Measurements from ENCODE around the gene AK5.
"Not testable (repeated sequence)": the region's sequence is repeated elsewhere in the genome, so short reads cannot be mapped to it uniquely, and the experiment has no call there.

The AK5 gene

GRCh38 chr1:77416692-77417450 is 135.1 kb downstream of the AK5 start:
- peak in 1 of 2 donors; percentile 58 for DNase-seq (ENCODE audit: low read depth in 2 of 2)
- no peak overlapping the region for H3K4me3 ChIP-seq (replicated peaks in 1 of 2; ENCODE audit: low read depth in 2 of 2, low read length in 2 of 2)
- TF ChIP-seq CTCF (IDR thresholded peaks at IDR 0.05; ENCODE audit: low read depth, low read length), result peak; percentile 53

- H3K4me3 ChIP-seq (replicated peaks in 1 of 2; ENCODE audit: low read depth in 2 of 2, low read length in 2 of 2); DNase-seq (ENCODE audit: low read depth in 2 of 2): not testable (repeated sequence)
These were observed 136.2 kb downstream of the AK5 start for GRCh38 chr1:77418055-77418454.

GRCh38 chr1:77421504-77422233 is 139.8 kb downstream of the AK5 start:
- no peak for TF ChIP-seq CTCF (IDR thresholded peaks at IDR 0.05; ENCODE audit: low read depth, low read length)
- no peak overlapping the region for H3K4me3 ChIP-seq (replicated peaks in 1 of 2; ENCODE audit: low read depth in 2 of 2, low read length in 2 of 2)
- no peak for DNase-seq (ENCODE audit: low read depth in 2 of 2)

- peak; percentile 56 to 87 for DNase-seq (ENCODE audit: low read depth in 2 of 2)
- no peak overlapping the region for H3K4me3 ChIP-seq (replicated peaks in 1 of 2; ENCODE audit: low read depth in 2 of 2, low read length in 2 of 2)
- TF ChIP-seq CTCF (IDR thresholded peaks at IDR 0.05; ENCODE audit: low read depth, low read length), result no peak
These were observed 142.4 kb downstream of the AK5 start for GRCh38 chr1:77424236-77424635.

GRCh38 chr1:77428068-77428467 is 146.2 kb downstream of the AK5 start:
- H3K4me3 ChIP-seq (replicated peaks in 1 of 2; ENCODE audit: low read depth in 2 of 2, low read length in 2 of 2), result no peak overlapping the region
- no peak for DNase-seq (ENCODE audit: low read depth in 2 of 2)
- TF ChIP-seq CTCF (IDR thresholded peaks at IDR 0.05; ENCODE audit: low read depth, low read length), result no peak

- H3K4me3 ChIP-seq (replicated peaks in 1 of 2; ENCODE audit: low read depth in 2 of 2, low read length in 2 of 2), result no peak overlapping the region
- TF ChIP-seq CTCF (IDR thresholded peaks at IDR 0.05; ENCODE audit: low read depth, low read length), result no peak
- peak in 1 of 2 donors; percentile 41 for DNase-seq (ENCODE audit: low read depth in 2 of 2)
These were observed 149.3 kb downstream of the AK5 start for GRCh38 chr1:77430966-77431690.

GRCh38 chr1:77433934-77434333 is 152.1 kb downstream of the AK5 start:
- no peak overlapping the region for H3K4me3 ChIP-seq (replicated peaks in 1 of 2; ENCODE audit: low read depth in 2 of 2, low read length in 2 of 2)
- DNase-seq (ENCODE audit: low read depth in 2 of 2), result no peak
- TF ChIP-seq CTCF (IDR thresholded peaks at IDR 0.05; ENCODE audit: low read depth, low read length), result no peak
